Activated naive CD4-positive, alpha-beta T cell treated with anti-CD3 and anti-CD28 coated beads, Interleukin-2, amount 10 ng/mL, durations not matched to agents 5 hours and 36 hours (primary cell): Measurements from ENCODE around the gene PCDHB7. TPM values are rescaled to one million over a fixed set of nuclear protein-coding genes. Genes with fewer than 3 reads are reported as not detected.

Experiments used
- total RNA-seq, 2 experiments: library from RNA; stranded (reverse); gene quantifications; one replicate each; pipeline ENCODE4 v1.2.3, GENCODE V29; 2021

PCDHB7 gene
- not detected for total RNA-seq

GRCh38 chr5:141172381-141173204 lies at the start of gene PCDHB7:
Gene PCDHB7 (plus strand): TSS chr5:141172644. CDS start chr5:141172836, 192 bp downstream.

GRCh38 chr5:141135030-141135717 lies 37.3 kb upstream of the PCDHB7 start, which contains the start of gene PCDHB5:
Gene PCDHB5 (plus strand): TSS chr5:141135206. CDS start chr5:141135435, 229 bp downstream.

GRCh38 chr5:141149812-141150211 lies 22.6 kb upstream of the PCDHB7 start, which contains the start of gene PCDHB6:
Gene PCDHB6 (plus strand): TSS chr5:141150057. CDS start chr5:141150258, 201 bp downstream.

GRCh38 chr5:141177577-141178191 lies 5.2 kb downstream of the PCDHB7 start, which contains the start of gene PCDHB8:
Gene PCDHB8 (plus strand): TSS chr5:141177790. CDS start chr5:141178035, 245 bp downstream.

GRCh38 chr5:141182248-141182647 lies 9.8 kb downstream of the PCDHB7 start, which contains the start of gene PCDHB16:
Gene PCDHB16 (plus strand): TSS chr5:141182387. CDS start chr5:141182560, 173 bp downstream.

GRCh38 chr5:141186897-141187512 lies 14.6 kb downstream of the PCDHB7 start, which contains the start of gene PCDHB9:
Gene PCDHB9 (plus strand): TSS chr5:141187161. CDS start chr5:141187319, 158 bp downstream.

GRCh38 chr5:141192110-141192725 lies 19.8 kb downstream of the PCDHB7 start, which contains the start of gene PCDHB10:
Gene PCDHB10 (plus strand): TSS chr5:141192353. CDS start chr5:141192553, 200 bp downstream.

GRCh38 chr5:141199359-141200235 lies 27.2 kb downstream of the PCDHB7 start, which contains the start of gene PCDHB11:
Gene PCDHB11 (plus strand): TSS chr5:141199627. CDS start chr5:141199775, 148 bp downstream.

GRCh38 chr5:141208478-141208877 lies 36.0 kb downstream of the PCDHB7 start, which contains the start of gene PCDHB12:
Gene PCDHB12 (plus strand): TSS chr5:141208719. CDS start chr5:141208908, 189 bp downstream.

GRCh38 chr5:141213656-141214339 lies 41.4 kb downstream of the PCDHB7 start, which contains the start of gene PCDHB13:
Gene PCDHB13 (plus strand): TSS chr5:141213919. CDS start chr5:141214124, 205 bp downstream.

GRCh38 chr5:141223112-141223783 lies 50.8 kb downstream of the PCDHB7 start, which contains the start of gene PCDHB14:
Gene PCDHB14 (plus strand): TSS chr5:141223343. CDS start chr5:141223506, 163 bp downstream.

Other genes starting within 250 kb of the PCDHB7 start
- gene PCDHAC1, start 246.3 kb upstream of the PCDHB7 start, total RNA-seq = not detected
- not detected for gene PCDHAC2, start 206.2 kb upstream of the PCDHB7 start, total RNA-seq
- gene PCDHB1, start 121.3 kb upstream of the PCDHB7 start, total RNA-seq = not detected
- under 1 TPM; 0.05 to 0.17 TPM for gene PCDHB2, start 78.0 kb upstream of the PCDHB7 start, total RNA-seq
- gene PCDHB3, start 72.2 kb upstream of the PCDHB7 start, total RNA-seq = not detected
- not detected for gene PCDHB4, start 50.8 kb upstream of the PCDHB7 start, total RNA-seq
- not detected for gene PCDHB5, start 37.4 kb upstream of the PCDHB7 start, total RNA-seq
- not detected for gene PCDHB6, start 22.6 kb upstream of the PCDHB7 start, total RNA-seq
- gene PCDHB8, start 5.1 kb downstream of the PCDHB7 start, total RNA-seq = not detected
- not detected for gene PCDHB16, start 9.7 kb downstream of the PCDHB7 start, total RNA-seq
- not detected for gene PCDHB9, start 14.5 kb downstream of the PCDHB7 start, total RNA-seq
- not detected for gene PCDHB10, start 19.7 kb downstream of the PCDHB7 start, total RNA-seq
- not detected for gene PCDHB11, start 27.0 kb downstream of the PCDHB7 start, total RNA-seq
- gene PCDHB12, start 36.1 kb downstream of the PCDHB7 start, total RNA-seq = not detected
- gene PCDHB13, start 41.3 kb downstream of the PCDHB7 start, total RNA-seq = not detected
- not detected for gene PCDHB14, start 50.7 kb downstream of the PCDHB7 start, total RNA-seq
- not detected for gene PCDHB15, start 72.8 kb downstream of the PCDHB7 start, total RNA-seq
- gene SLC25A2, start 131.4 kb downstream of the PCDHB7 start, total RNA-seq = 1 to 10 TPM in 1 of 2 experiments, under 1 TPM in 1; 0.45 to 1.1 TPM
- gene TAF7, start 148.1 kb downstream of the PCDHB7 start, total RNA-seq = 10 to 100 TPM; 73.2 to 73.7 TPM
- gene PCDHGA1, start 157.9 kb downstream of the PCDHB7 start, total RNA-seq = not detected
- not detected for gene PCDHGA2, start 166.1 kb downstream of the PCDHB7 start, total RNA-seq
- gene PCDHGA3, start 171.2 kb downstream of the PCDHB7 start, total RNA-seq = not detected
- not detected for gene PCDHGB1, start 177.5 kb downstream of the PCDHB7 start, total RNA-seq
- gene PCDHGA4, start 182.4 kb downstream of the PCDHB7 start, total RNA-seq = under 1 TPM; 0.10 to 0.14 TPM
- under 1 TPM in 1 of 2 experiments, not detected in 1; 0.12 TPM for gene PCDHGB2, start 187.3 kb downstream of the PCDHB7 start, total RNA-seq
- gene PCDHGA5, start 191.5 kb downstream of the PCDHB7 start, total RNA-seq = not detected
- under 1 TPM; 0.10 to 0.14 TPM for gene PCDHGB3, start 197.6 kb downstream of the PCDHB7 start, total RNA-seq
- under 1 TPM; 0.10 to 0.12 TPM for gene PCDHGA6, start 201.2 kb downstream of the PCDHB7 start, total RNA-seq
- not detected for gene PCDHGA7, start 210.1 kb downstream of the PCDHB7 start, total RNA-seq
- gene PCDHGB4, start 215.1 kb downstream of the PCDHB7 start, total RNA-seq = not detected
- under 1 TPM in 1 of 2 experiments, not detected in 1; 0.05 TPM for gene PCDHGA8, start 220.0 kb downstream of the PCDHB7 start, total RNA-seq
- gene PCDHGB5, start 225.3 kb downstream of the PCDHB7 start, total RNA-seq = under 1 TPM in 1 of 2 experiments, not detected in 1; 0.08 TPM
- gene PCDHGA9, start 230.1 kb downstream of the PCDHB7 start, total RNA-seq = under 1 TPM in 1 of 2 experiments, not detected in 1; 0.08 TPM
- gene PCDHGB6, start 235.4 kb downstream of the PCDHB7 start, total RNA-seq = under 1 TPM in 1 of 2 experiments, not detected in 1; 0.05 TPM
- gene PCDHGA10, start 240.3 kb downstream of the PCDHB7 start, total RNA-seq = under 1 TPM; 0.05 TPM
- under 1 TPM in 1 of 2 experiments, not detected in 1; 0.08 TPM for gene PCDHGB7, start 245.0 kb downstream of the PCDHB7 start, total RNA-seq
- under 1 TPM in 1 of 2 experiments, not detected in 1; 0.05 TPM for gene PCDHGA11, start 248.4 kb downstream of the PCDHB7 start, total RNA-seq